Sigmoid colon (tissue), 7 donors: ENCODE data around the gene LRRC72. TPM values are rescaled to one million over a fixed set of nuclear protein-coding genes. Genes with fewer than 3 reads are reported as not detected.

Experiments used
- DNase-seq: peaks from one replicate; pipeline ENCODE4 v3.0.0-alpha.2; 2019
- H3K27ac ChIP-seq, 4 donors: fragments of 200-600 bp; sonication (generic); one replicate each; pipeline ENCODE4 v1.5.1; 2016 to 2019; ENCODE audit warnings: mild to moderate bottlenecking in 1 of 4
- H3K27me3 ChIP-seq, 3 donors: fragments of 200-600 bp; sonication (generic); one replicate each; pipeline ENCODE4 v1.5.1; 2019; ENCODE audit warnings: mild to moderate bottlenecking in 1 of 3
- H3K36me3 ChIP-seq, 4 donors: fragments of 200-600 bp; sonication (generic); one replicate each; pipeline ENCODE4 v1.5.1; 2016 to 2019
- H3K4me1 ChIP-seq, 4 donors: fragments of 200-600 bp; sonication (generic); one replicate each; pipeline ENCODE4 v1.5.1; 2017 to 2019
- H3K4me3 ChIP-seq, 4 donors: fragments of 200-600 bp; sonication (generic); one replicate each; pipeline ENCODE4 v1.5.1; 2017 to 2019; ENCODE audit warnings: mild to moderate bottlenecking in 2 of 4, moderate library complexity in 1 of 4
- H3K9me3 ChIP-seq, 4 donors: fragments of 200-600 bp in 3 of 4; sonication (generic) in 3 of 4; one replicate each; pipeline versions ENCODE4 v1.5.1 to v1.6.1; 2013 to 2019
- EP300 ChIP-seq, 4 donors: sonication (generic); formaldehyde crosslinking; IDR thresholded peaks; one replicate each; pipeline ENCODE4 v1.6.1; 2017; ENCODE audit warnings: antibody characterized with exemption in 4 of 4
- POLR2A ChIP-seq, 2 donors: fragments of 450-650 bp; IDR thresholded peaks; one replicate each; pipeline ENCODE4 v1.6.1; 2016; ENCODE audit warnings: antibody characterized with exemption in 2 of 2, mild to moderate bottlenecking in 2 of 2, moderate library complexity in 2 of 2
- POLR2AphosphoS5 ChIP-seq, 4 donors: sonication (generic); formaldehyde crosslinking; IDR thresholded peaks; one replicate each; pipeline ENCODE4 v1.6.1; 2017; ENCODE audit warnings: antibody characterized with exemption in 4 of 4
- WGBS, 2 donors: extraction: QIAGEN DNeasy Blood & Tissue Kit; methylation state at CpG; one replicate each; pipeline ENCODE4 v1.1.7; 2013; 5-methylcytosine and 5-hydroxymethylcytosine counted together
- intact Hi-C: fragments of 100-400 bp; cut with DNase I; formaldehyde crosslinking; loops from one replicate; pipeline ENCODE4 v1.15.1; 2023
- polyA plus RNA-seq, 3 donors: library from polyadenylated mRNA; stranded (reverse); fragments of 200-250 nt; gene quantifications; one replicate each; pipeline ENCODE4 v1.2.3, GENCODE V29; 2013
- total RNA-seq, 4 donors: library from RNA; depleted of rRNA; stranded (reverse); fragments of >200 nt; gene quantifications; one replicate each; pipeline ENCODE4 v1.1.0, GENCODE V29; 2016
- TF ChIP-seq, protein P1 (sequence below), 4 experiments: fragments of 450-650 bp in 3 of 4; fragments of 200-600 bp in 1 of 4; IDR thresholded peaks; one replicate each; pipeline ENCODE4 v1.5.1; 2016 to 2019; ENCODE audit warnings: antibody characterized with exemption in 4 of 4, mild to moderate bottlenecking in 3 of 4, moderate library complexity in 2 of 4
- donor health status: healthy with polysubstance abuse.
- donor health status: Bipolar disorder and iron deficiency.
- donor health status: healthy.

Gene LRRC72
- total and polyA plus RNA-seq, 7 donors = not detected

DNA sequence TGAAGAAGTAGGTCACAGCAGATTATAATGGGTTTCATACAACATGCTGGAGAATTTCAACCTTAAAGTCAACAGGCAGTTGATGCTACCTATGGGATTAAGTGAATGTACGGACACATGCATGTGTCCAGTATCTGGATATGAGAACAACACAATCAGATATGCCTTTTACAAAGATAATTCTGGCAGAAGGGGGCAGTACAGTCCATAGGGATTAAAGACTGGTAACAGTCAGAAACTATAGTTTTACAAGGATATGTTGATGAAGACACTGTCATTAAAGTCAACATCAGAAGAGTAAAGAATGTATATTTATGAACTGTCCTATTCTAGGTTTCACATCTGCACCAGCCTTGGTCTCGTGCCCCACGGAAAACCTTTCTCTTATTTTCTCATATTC, 77.4 kb downstream of the LRRC72 start:
- DNase-seq = no peak
- H3K27ac ChIP-seq = no peak overlapping the region
- TF ChIP-seq EP300 (IDR thresholded peaks at IDR 0.05) (no peak), POLR2AphosphoS5 (IDR thresholded peaks at IDR 0.05) (no peak), POLR2A (IDR thresholded peaks at IDR 0.05) (no peak)
- TF ChIP-seq, protein P1, sequence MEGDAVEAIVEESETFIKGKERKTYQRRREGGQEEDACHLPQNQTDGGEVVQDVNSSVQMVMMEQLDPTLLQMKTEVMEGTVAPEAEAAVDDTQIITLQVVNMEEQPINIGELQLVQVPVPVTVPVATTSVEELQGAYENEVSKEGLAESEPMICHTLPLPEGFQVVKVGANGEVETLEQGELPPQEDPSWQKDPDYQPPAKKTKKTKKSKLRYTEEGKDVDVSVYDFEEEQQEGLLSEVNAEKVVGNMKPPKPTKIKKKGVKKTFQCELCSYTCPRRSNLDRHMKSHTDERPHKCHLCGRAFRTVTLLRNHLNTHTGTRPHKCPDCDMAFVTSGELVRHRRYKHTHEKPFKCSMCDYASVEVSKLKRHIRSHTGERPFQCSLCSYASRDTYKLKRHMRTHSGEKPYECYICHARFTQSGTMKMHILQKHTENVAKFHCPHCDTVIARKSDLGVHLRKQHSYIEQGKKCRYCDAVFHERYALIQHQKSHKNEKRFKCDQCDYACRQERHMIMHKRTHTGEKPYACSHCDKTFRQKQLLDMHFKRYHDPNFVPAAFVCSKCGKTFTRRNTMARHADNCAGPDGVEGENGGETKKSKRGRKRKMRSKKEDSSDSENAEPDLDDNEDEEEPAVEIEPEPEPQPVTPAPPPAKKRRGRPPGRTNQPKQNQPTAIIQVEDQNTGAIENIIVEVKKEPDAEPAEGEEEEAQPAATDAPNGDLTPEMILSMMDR (IDR thresholded peaks at IDR 0.05) = no peak
- H3K4me3 ChIP-seq = no peak overlapping the region
- peaks cover 0 to 85% (median 20%) of the 10 kb centered on the region in 4 donors for H3K36me3 ChIP-seq
- 73 to 92% methylated on average over 3 of the region's 3 CpGs for WGBS, 2 donors
- no peaks in the 10 kb centered on the region for H3K9me3 ChIP-seq
- H3K4me1 ChIP-seq = peaks cover 0 to 6% (median 0%) of the 10 kb centered on the region in 4 donors
- no peaks in the 10 kb centered on the region for H3K27me3 ChIP-seq
- intact Hi-C loops = loop anchor here (10.0 kb wide), 1 partner anchor 311 kb away; no protein-coding TSS in a partner anchor

DNA sequence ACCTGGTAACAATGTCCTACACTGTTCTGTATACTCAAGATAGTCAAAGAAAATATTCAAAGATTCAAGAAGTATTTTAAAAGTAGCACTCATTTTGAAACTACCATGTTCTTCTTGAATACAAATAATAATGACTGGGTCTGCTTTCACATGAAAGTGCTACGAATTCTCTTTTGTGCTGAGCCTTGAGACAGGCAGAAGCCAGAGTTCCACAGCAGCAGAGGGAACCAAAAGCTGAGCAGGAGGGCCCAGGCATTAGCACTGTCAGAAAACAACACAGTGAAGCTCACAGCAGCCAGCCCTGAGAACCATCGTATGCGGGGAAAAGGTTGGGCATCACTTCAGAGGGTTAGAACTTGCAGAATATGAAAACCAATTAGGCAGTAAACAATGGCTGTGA, 80.1 kb downstream of the LRRC72 start:
- no peaks in the 10 kb centered on the region for H3K9me3 ChIP-seq
- no peaks in the 10 kb centered on the region for H3K27me3 ChIP-seq
- peak overlapping the region in 2 of 4 donors; percentile 5 to 13 for H3K27ac ChIP-seq
- no peak for TF ChIP-seq EP300 (IDR thresholded peaks at IDR 0.05)
- TF ChIP-seq, protein P1 (IDR thresholded peaks at IDR 0.05) = no peak
- TF ChIP-seq POLR2A (IDR thresholded peaks at IDR 0.05) = no peak
- no peak for TF ChIP-seq POLR2AphosphoS5 (IDR thresholded peaks at IDR 0.05)
- 58 to 82% methylated on average over 3 of the region's 3 CpGs for WGBS, 2 donors
- peaks cover 0 to 77% (median 23%) of the 10 kb centered on the region in 4 donors for H3K36me3 ChIP-seq
- H3K4me3 ChIP-seq = no peak overlapping the region
- H3K4me1 ChIP-seq = peaks cover 0 to 6% (median 0%) of the 10 kb centered on the region in 4 donors
- intact Hi-C loops = loop anchor here (10.0 kb wide), 1 partner anchor 308 kb away; no protein-coding TSS in a partner anchor
- no peak for DNase-seq

DNA sequence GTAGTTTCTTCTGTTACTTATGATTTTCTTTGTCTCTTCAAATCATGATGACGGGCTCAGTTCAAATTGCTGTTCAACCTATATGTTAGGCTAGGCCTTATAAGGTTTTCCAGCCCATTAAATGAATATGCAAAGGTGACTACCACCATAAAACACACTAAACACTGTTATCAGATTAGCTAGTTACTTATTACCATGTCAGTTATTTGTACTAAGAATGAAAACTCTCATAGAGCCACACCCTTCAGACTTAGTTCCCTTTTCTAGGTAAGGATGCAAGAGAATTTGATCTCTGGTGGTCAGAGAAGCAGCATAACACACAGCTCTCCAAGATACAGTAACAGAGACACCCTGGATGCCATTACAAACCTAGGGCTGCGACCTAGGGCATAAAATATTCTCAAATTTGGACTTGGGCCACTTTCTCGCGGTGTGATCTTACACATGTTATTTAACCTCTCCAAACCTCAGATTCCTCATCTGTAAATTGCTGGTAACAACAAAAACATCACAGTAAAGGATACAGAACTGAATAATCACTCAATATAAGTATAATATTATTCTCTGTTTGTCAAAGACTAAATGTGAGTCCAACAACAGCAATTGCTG, 83.3 kb downstream of the LRRC72 start:
- no peaks in the 10 kb centered on the region for H3K9me3 ChIP-seq
- 28 to 62% methylated on average over 4 of the region's 4 CpGs for WGBS, 2 donors
- peaks cover 0 to 6% (median 0%) of the 10 kb centered on the region in 4 donors for H3K4me1 ChIP-seq
- no peak overlapping the region for H3K27ac ChIP-seq
- H3K27me3 ChIP-seq = no peaks in the 10 kb centered on the region
- H3K36me3 ChIP-seq = peaks cover 0 to 70% (median 15%) of the 10 kb centered on the region in 4 donors
- DNase-seq = no peak
- intact Hi-C loops = loop anchor here (10.0 kb wide), 1 partner anchor 305 kb away; no protein-coding TSS in a partner anchor
- TF ChIP-seq POLR2AphosphoS5 (IDR thresholded peaks at IDR 0.05) = no peak
- TF ChIP-seq, protein P1 (IDR thresholded peaks at IDR 0.05) = no peak
- no peak overlapping the region for H3K4me3 ChIP-seq

DNA sequence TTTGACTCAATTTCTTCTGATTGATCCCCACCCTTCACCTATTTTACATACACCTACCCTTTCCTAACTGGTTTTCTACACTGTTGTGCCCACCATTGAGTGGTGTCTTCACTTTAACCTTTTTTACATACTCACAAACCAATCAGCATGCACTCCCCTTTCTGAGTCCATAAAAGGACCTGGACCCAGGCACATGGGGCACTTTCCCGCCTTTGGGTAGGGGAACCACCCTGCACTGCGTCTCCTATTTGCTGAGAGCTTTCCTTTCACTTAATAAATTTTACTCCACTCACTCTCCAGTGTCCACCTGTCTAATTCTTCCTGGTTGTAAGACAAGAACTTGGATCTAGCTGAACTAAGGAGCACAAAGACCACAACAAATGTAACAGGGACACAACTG, 85.1 kb downstream of the LRRC72 start:
- Histone ChIP-seq H3K4me1 (peaks cover 0 to 6% (median 0%) of the 10 kb centered on the region in 4 donors), H3K9me3 (no peaks in the 10 kb centered on the region), H3K27ac (no peak overlapping the region), H3K36me3 (peaks cover 0 to 76% (median 13%) of the 10 kb centered on the region in 4 donors), H3K27me3 (no peaks in the 10 kb centered on the region), H3K4me3 (no peak overlapping the region)
- no peak for DNase-seq
- WGBS, 2 donors = 50 to 85% methylated on average over 2 of the region's 2 CpGs
- TF ChIP-seq POLR2AphosphoS5 (IDR thresholded peaks at IDR 0.05) = no peak
- no peak for TF ChIP-seq EP300 (IDR thresholded peaks at IDR 0.05)
- no peak for TF ChIP-seq POLR2A (IDR thresholded peaks at IDR 0.05)
- TF ChIP-seq, protein P1 (IDR thresholded peaks at IDR 0.05) = no peak
- intact Hi-C loops = no loop called here
